Right atrium auricular region (tissue), 2 donors: ENCODE data around the gene RAX. TPM values are rescaled to one million over a fixed set of nuclear protein-coding genes. Genes with fewer than 3 reads are reported as not detected.

ENCODE experiments used
- DNase-seq: peaks from one replicate; pipeline ENCODE4 v3.0.0-alpha.2; 2019; ENCODE audit warnings: low spot score
- H3K27ac ChIP-seq, 2 donors: fragments of 200-600 bp; sonication (generic); 1 replicate in 1 of 2; 2 replicates in 1 of 2; pipeline ENCODE4 v1.5.1; 2016 to 2019
- H3K27me3 ChIP-seq, 2 donors: fragments of 200-600 bp; sonication (generic); one replicate each; pipeline versions ENCODE4 v1.5.1 to v1.6.0; 2017 to 2019
- H3K36me3 ChIP-seq: fragments of 200-600 bp; sonication (generic); one replicate; pipeline ENCODE4 v1.5.1; 2016
- H3K4me1 ChIP-seq, 2 donors: fragments of 200-600 bp; sonication (generic); one replicate each; pipeline versions ENCODE4 v1.5.1 to v1.6.0; 2017 to 2019
- H3K4me3 ChIP-seq, 2 donors: fragments of 200-600 bp; sonication (generic); 1 replicate in 1 of 2; 2 replicates in 1 of 2; pipeline ENCODE4 v1.5.1; 2017 to 2019; ENCODE audit warnings: mild to moderate bottlenecking in 1 of 2, moderate library complexity in 1 of 2
- H3K9me3 ChIP-seq, 2 donors: fragments of 200-600 bp; sonication (generic); one replicate each; pipeline ENCODE4 v1.5.1; 2019
- CTCF ChIP-seq, 2 donors: fragments of 200-600 bp; sonication (generic); IDR thresholded peaks; one replicate each; pipeline ENCODE4 v1.5.1; 2019; ENCODE audit warnings: antibody characterized with exemption in 2 of 2
- total RNA-seq, 2 donors: library from RNA; depleted of rRNA; stranded (reverse); fragments of >200 nt; gene quantifications; one replicate each; pipeline ENCODE4 v1.1.0, GENCODE V29; 2016

Gene RAX
- total RNA-seq, 2 donors from 2014 or later, result not detected

GRCh38 chr18:59272221-59272888 lies 899 bp downstream of the RAX start:
- no peak for TF ChIP-seq CTCF (IDR thresholded peaks at IDR 0.05)
- no peaks in the 10 kb centered on the region for H3K36me3 ChIP-seq
- H3K27ac ChIP-seq, result no peak overlapping the region
- peaks cover 46 to 69% of the 10 kb centered on the region in 2 donors for H3K27me3 ChIP-seq
- no peaks in the 10 kb centered on the region for H3K9me3 ChIP-seq
- peaks cover 0 to 46% of the 10 kb centered on the region in 2 donors for H3K4me1 ChIP-seq
- peak overlapping the region in 1 of 2 donors; percentile 34 for H3K4me3 ChIP-seq
- DNase-seq, result no peak

GRCh38 chr18:59271606-59272220 lies 1.5 kb downstream of the RAX start:
- peaks cover 46 to 69% of the 10 kb centered on the region in 2 donors for H3K27me3 ChIP-seq
- no peak overlapping the region for H3K27ac ChIP-seq
- H3K36me3 ChIP-seq, result no peaks in the 10 kb centered on the region
- DNase-seq, result no peak
- H3K4me1 ChIP-seq, result peaks cover 0 to 46% of the 10 kb centered on the region in 2 donors
- H3K9me3 ChIP-seq, result no peaks in the 10 kb centered on the region
- no peak for TF ChIP-seq CTCF (IDR thresholded peaks at IDR 0.05)
- H3K4me3 ChIP-seq, result no peak overlapping the region

- TF ChIP-seq CTCF (IDR thresholded peaks at IDR 0.05), result no peak
- Histone ChIP-seq H3K27me3 (peaks cover 45 to 76% of the 10 kb centered on the region in 2 donors), H3K4me1 (peaks cover 0 to 46% of the 10 kb centered on the region in 2 donors), H3K27ac (no peak overlapping the region), H3K36me3 (no peaks in the 10 kb centered on the region), H3K9me3 (no peaks in the 10 kb centered on the region), H3K4me3 (no peak overlapping the region)
- DNase-seq, result no peak
These were observed 2.5 kb downstream of the RAX start for GRCh38 chr18:59270689-59271257.

GRCh38 chr18:59269563-59270119 lies 3.6 kb downstream of the RAX start:
- H3K27me3 ChIP-seq, result peaks cover 36 to 76% of the 10 kb centered on the region in 2 donors

More at GRCh38 chr18:59269563-59270119, 3.6 kb downstream of the RAX start:
- DNase-seq, result no peak
- Histone ChIP-seq H3K4me1 (peaks cover 0 to 57% of the 10 kb centered on the region in 2 donors), H3K36me3 (no peaks in the 10 kb centered on the region), H3K9me3 (no peaks in the 10 kb centered on the region), H3K4me3 (peak overlapping the region in 1 of 2 donors; percentile 25), H3K27ac (no peak overlapping the region)
- TF ChIP-seq CTCF (IDR thresholded peaks at IDR 0.05), result no peak
